RWPE2 (cell line): ENCODE results near the gene TRAPPC6A.
A peak's percentile ranks its signal among the peaks of the same experiment; 100 is the strongest.

ENCODE experiments used
- ATAC-seq: fragments of 200-7000 bp; cut with Tn5 transposase; 3 replicates; pipeline ENCODE4 v1.9.1; 2021; ENCODE audit warnings: low read depth
- DNase-seq: peaks from one replicate; pipeline ENCODE4 v3.0.0-alpha.2; 2020; ENCODE audit warnings: low spot score
- H3K27ac ChIP-seq: fragments of 450-650 bp; 2 replicates; pipeline ENCODE4 v1.5.1; 2017; ENCODE audit warnings: mild to moderate bottlenecking; ENCODE audit not compliant: poor library complexity, severe bottlenecking
- H3K27me3 ChIP-seq: fragments of 250-450 bp; sonication (Bioruptor Pico); 2 replicates; pipeline ENCODE4 v1.5.1; 2021; ENCODE audit warnings: mild to moderate bottlenecking, moderate library complexity; ENCODE audit not compliant: insufficient read depth, poor library complexity, severe bottlenecking
- H3K36me3 ChIP-seq: fragments of 250-450 bp; sonication (Bioruptor Pico); 2 replicates; pipeline ENCODE4 v1.5.1; 2020; ENCODE audit warnings: low read depth, mild to moderate bottlenecking, moderate library complexity
- H3K4me1 ChIP-seq: fragments of 250-450 bp; sonication (Bioruptor Pico); 2 replicates; pipeline ENCODE4 v1.5.1; 2021; ENCODE audit warnings: mild to moderate bottlenecking, moderate library complexity; ENCODE audit not compliant: insufficient read depth, poor library complexity, severe bottlenecking
- H3K4me3 ChIP-seq: fragments of 250-450 bp; sonication (Bioruptor Pico); 2 replicates; pipeline ENCODE4 v1.5.1; 2021; ENCODE audit warnings: mild to moderate bottlenecking, moderate library complexity; ENCODE audit not compliant: severe bottlenecking
- H3K9me3 ChIP-seq: fragments of 250-450 bp; sonication (Bioruptor Pico); 2 replicates; pipeline ENCODE4 v1.5.1; 2021; ENCODE audit warnings: mild to moderate bottlenecking, moderate library complexity; ENCODE audit not compliant: severe bottlenecking
- TF ChIP-seq, protein P1 (sequence below): fragments of 450-650 bp; IDR thresholded peaks from one replicate; pipeline ENCODE4 v1.5.1; 2017; ENCODE audit warnings: mild to moderate bottlenecking, moderate library complexity; ENCODE audit not compliant: poor library complexity, severe bottlenecking

The TRAPPC6A gene

DNA sequence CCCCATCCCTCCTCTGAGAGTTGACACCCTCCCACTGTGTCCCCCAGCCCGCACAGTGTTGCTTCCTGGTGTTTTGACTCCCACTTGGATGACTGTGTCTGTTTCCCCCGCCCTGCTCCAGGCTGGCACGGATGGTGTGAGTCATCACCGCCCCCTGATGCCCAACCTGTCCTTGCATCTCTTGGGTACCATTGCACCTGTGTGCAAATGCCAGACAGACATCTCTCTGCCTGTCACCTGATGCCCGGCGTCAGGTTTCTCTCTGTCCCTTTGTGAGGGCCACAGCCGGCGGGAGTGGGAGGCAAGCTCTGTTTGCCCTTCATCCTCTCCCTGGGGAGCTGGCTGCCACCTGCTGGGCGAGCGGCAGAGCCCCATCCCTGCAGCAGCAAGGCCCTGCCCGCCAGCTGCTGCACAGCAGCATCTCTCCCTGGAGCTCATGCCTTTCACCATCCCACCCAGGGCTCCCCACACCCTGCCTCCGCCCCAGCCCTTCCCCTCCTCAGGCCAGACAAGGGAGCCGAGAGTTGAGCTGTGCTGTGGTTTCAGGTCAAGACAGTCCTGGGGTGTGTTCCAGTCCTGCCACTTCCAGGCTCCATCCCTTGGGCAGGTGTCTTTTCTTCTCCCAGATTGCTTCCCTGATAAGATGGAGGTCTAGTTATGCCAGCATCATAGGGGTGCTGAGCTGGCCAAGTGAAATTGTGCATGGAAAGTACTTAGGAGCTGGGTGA lies 47.0 kb downstream of the TRAPPC6A start:
- DNase-seq (peak; percentile 57), ATAC-seq (peak; percentile 75)
- Histone ChIP-seq H3K27me3 (no peaks in the 10 kb centered on the region), H3K36me3 (no peaks in the 10 kb centered on the region; the same call in 1 of the 2 replicates), H3K27ac (no peak overlapping the region), H3K4me1 (no peaks in the 10 kb centered on the region), H3K9me3 (no peaks in the 10 kb centered on the region), H3K4me3 (no peak overlapping the region)
- TF ChIP-seq, protein P1, sequence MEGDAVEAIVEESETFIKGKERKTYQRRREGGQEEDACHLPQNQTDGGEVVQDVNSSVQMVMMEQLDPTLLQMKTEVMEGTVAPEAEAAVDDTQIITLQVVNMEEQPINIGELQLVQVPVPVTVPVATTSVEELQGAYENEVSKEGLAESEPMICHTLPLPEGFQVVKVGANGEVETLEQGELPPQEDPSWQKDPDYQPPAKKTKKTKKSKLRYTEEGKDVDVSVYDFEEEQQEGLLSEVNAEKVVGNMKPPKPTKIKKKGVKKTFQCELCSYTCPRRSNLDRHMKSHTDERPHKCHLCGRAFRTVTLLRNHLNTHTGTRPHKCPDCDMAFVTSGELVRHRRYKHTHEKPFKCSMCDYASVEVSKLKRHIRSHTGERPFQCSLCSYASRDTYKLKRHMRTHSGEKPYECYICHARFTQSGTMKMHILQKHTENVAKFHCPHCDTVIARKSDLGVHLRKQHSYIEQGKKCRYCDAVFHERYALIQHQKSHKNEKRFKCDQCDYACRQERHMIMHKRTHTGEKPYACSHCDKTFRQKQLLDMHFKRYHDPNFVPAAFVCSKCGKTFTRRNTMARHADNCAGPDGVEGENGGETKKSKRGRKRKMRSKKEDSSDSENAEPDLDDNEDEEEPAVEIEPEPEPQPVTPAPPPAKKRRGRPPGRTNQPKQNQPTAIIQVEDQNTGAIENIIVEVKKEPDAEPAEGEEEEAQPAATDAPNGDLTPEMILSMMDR: peak; percentile 24

DNA sequence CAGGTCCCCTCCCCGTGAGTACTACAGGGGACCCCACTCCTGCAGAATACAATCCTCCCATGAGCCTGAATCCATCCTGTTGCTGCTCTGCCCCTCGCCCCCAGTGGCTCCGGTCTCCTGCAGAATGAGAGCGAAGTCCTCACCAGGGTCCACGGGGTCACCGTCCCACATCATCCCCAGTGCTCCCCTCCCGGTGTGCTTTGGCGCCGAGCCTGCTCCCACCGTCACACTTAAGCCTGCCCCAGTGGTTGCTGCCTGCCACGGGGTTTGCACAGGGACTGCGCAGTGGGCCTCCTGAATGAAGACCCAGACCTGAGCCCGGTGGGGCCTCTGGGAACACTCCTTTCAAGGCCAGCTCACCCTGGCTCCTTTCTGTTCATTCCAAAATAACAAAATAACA lies 47.8 kb downstream of the TRAPPC6A start:
- Histone ChIP-seq H3K27ac (no peak overlapping the region), H3K36me3 (no peaks in the 10 kb centered on the region; the same call in 1 of the 2 replicates), H3K4me3 (no peak overlapping the region), H3K9me3 (no peaks in the 10 kb centered on the region), H3K27me3 (no peaks in the 10 kb centered on the region), H3K4me1 (no peaks in the 10 kb centered on the region)
- ATAC-seq (no peak), DNase-seq (no peak)
- TF ChIP-seq, protein P1: no peak

DNA sequence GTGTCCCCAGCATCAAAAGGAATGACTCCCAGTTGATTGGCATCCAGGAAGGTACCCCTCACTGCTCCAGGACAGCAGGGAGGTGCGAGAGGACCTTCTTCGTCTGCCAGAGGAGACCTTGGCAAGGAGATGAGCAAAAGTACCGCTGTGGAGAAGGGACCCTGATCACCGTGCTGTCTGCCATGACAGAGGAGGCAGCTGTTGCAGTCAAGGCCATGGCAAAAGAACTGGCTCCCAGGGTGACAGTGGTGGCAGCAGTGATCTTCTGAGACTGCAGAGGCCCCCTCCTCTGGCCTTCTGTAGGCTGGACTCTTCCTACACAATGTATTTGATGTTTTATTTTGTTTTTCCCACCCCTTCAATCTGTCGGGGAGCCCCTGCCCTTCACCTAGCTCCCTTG lies 49.2 kb downstream of the TRAPPC6A start:
- H3K9me3 ChIP-seq: no peaks in the 10 kb centered on the region
- no peak overlapping the region for H3K4me3 ChIP-seq
- TF ChIP-seq, protein P1: no peak
- H3K36me3 ChIP-seq: no peaks in the 10 kb centered on the region; the same call in 1 of the 2 replicates
- ATAC-seq: no peak
- H3K27ac ChIP-seq: no peak overlapping the region
- H3K27me3 ChIP-seq: no peaks in the 10 kb centered on the region
- no peak for DNase-seq
- no peaks in the 10 kb centered on the region for H3K4me1 ChIP-seq

DNA sequence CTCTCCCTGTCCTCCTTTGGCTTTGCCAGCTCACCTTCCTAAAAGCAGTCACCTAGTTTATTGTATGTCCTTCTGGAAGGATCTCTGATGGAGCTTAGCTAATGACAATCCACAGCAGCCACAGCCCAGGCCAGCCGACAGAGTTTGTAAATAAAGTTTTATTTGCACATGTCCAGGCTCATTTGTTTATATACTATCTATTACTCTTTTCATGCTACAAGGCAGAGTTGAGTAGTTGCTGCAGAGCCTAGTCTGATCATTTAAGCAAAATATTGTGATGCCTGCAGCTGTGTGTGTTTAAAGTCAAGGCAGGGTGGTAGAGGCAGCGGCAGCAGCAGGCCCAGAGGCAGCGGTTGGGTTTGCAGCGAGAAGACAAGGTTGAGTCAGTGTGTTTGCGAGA lies 49.9 kb downstream of the TRAPPC6A start:
- H3K27ac ChIP-seq: no peak overlapping the region
- no peak overlapping the region for H3K4me3 ChIP-seq
- H3K4me1 ChIP-seq: no peaks in the 10 kb centered on the region
- ATAC-seq (no peak), DNase-seq (no peak)
- no peaks in the 10 kb centered on the region; the same call in 1 of the 2 replicates for H3K36me3 ChIP-seq
- TF ChIP-seq, protein P1: no peak
- no peaks in the 10 kb centered on the region for H3K27me3 ChIP-seq
- H3K9me3 ChIP-seq: no peaks in the 10 kb centered on the region

DNA sequence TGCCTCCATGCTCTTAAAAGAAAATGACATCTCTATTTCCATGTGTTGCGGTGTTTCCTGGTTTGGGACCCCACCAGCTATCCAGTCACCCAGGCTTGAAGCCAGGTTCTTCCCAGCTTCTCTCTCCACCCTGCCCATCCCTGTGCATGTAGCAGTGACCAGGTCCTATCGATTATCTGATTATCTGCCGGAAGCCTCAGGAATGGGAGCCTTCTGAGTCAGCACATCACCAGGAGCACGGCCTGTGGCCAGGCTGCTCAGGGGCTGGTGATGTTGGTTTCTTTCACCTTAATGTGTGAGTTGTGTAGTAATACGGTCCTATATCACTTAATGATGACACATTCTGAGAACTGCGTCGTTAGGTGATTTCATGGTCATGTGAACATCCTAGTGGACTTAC lies 51.4 kb downstream of the TRAPPC6A start:
- ATAC-seq: no peak
- Histone ChIP-seq H3K9me3 (no peaks in the 10 kb centered on the region), H3K27me3 (no peaks in the 10 kb centered on the region), H3K27ac (no peak overlapping the region), H3K4me1 (no peaks in the 10 kb centered on the region), H3K36me3 (no peaks in the 10 kb centered on the region; the same call in 1 of the 2 replicates), H3K4me3 (no peak overlapping the region)
- TF ChIP-seq, protein P1: no peak
- DNase-seq: no peak
